GM12891 (cell line): ENCODE data around the gene BTBD9.

ENCODE experiments used
- POLR2A ChIP-seq: IDR thresholded peaks from 2 replicates; pipeline ENCODE4 v1.6.1; 2011; ENCODE audit warnings: low read depth, low read length, control low read depth
- SPI1 ChIP-seq: IDR thresholded peaks from 2 replicates; pipeline ENCODE4 v1.6.1; 2011; ENCODE audit warnings: low read depth, low read length, control low read depth

GRCh38 chr6:38648629-38649028, 8.9 kb upstream of the BTBD9 start:
- TF ChIP-seq POLR2A (no peak), SPI1 (no peak)
